ENCODE results near the gene TRDMT1.

Gene TRDMT1

DNA sequence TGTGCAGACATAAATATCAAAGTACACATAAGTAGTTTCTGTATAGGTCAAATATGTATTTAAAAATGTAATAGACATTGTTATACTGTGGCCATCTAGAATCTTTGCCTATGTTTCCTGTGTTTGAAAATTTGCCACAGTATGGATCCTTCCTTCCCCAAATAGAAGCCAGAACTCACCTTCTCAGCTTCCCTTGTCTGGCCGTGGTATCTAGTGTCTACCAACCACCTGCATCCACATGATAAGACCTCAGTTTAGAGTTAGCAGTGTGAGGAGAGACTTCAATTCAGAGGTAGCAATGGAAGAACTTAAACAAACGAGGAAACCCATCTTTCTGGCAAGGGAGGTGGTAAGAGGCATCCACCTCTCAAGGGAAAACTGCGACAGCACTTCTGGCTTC lies 4.9 kb downstream of the TRDMT1 start:
- H2BK12ac ChIP-seq (ENCODE audit: low read length): peak overlapping the region; percentile 81
- no CpG with 5 or more reads among the region's 3 CpGs for WGBS (ENCODE audit: extremely low coverage, insufficient coverage, insufficient read length)
- H4K91ac ChIP-seq (ENCODE audit: low read depth, low read length): no peak overlapping the region
- peak overlapping the region; percentile 65 for H4K8ac ChIP-seq (ENCODE audit: low read depth, low read length)
- H3K27me3 ChIP-seq (ENCODE audit: insufficient read depth, low read length): no peaks in the 10 kb centered on the region
- H3K9me3 ChIP-seq (ENCODE audit: insufficient read depth, low read depth, low read length): no peaks in the 10 kb centered on the region
- H3K14ac ChIP-seq (ENCODE audit: low read length): no peak overlapping the region
- no peaks in the 10 kb centered on the region for H3K36me3 ChIP-seq (ENCODE audit: control insufficient read depth in 1 of 2, insufficient read depth in 2 of 2, low read length in 2 of 2)
- H3K4me1 ChIP-seq (ENCODE audit: control insufficient read depth in 1 of 2, insufficient read depth in 2 of 2, low read length in 2 of 2): peaks cover 0 to 5% of the 10 kb centered on the region in 2 experiments
- no peak overlapping the region for H4K12ac ChIP-seq (ENCODE audit: low read depth, low read length)
- no peak overlapping the region for H3K4me2 ChIP-seq (ENCODE audit: low read length)
- no peak overlapping the region for H3K18ac ChIP-seq (ENCODE audit: low read length)
- H2BK5ac ChIP-seq (ENCODE audit: low read depth, low read length, poor library complexity): no peak overlapping the region
- peaks cover 9% of the 10 kb centered on the region for H3K79me1 ChIP-seq (ENCODE audit: low read length)
- H2BK120ac ChIP-seq (ENCODE audit: insufficient read depth, low read length, poor library complexity): peak overlapping the region; percentile 15
- H3K4me3 ChIP-seq (ENCODE audit: low read depth, low read length): no peak overlapping the region
- H3K79me2 ChIP-seq (ENCODE audit: control insufficient read depth, insufficient read depth, low read length, poor library complexity): peaks cover 4% of the 10 kb centered on the region
- H3K23ac ChIP-seq (ENCODE audit: low read length): no peak overlapping the region
- no peak overlapping the region for H3K9ac ChIP-seq (ENCODE audit: low read length)
- H3K4ac ChIP-seq (ENCODE audit: low read depth, low read length): no peak overlapping the region
- no peak overlapping the region for H2AK5ac ChIP-seq (ENCODE audit: low read length)
- DNase-seq: no peak
- no peak overlapping the region for H2AFZ ChIP-seq (ENCODE audit: insufficient read depth, low read length, poor library complexity)
- no peak overlapping the region for H3K27ac ChIP-seq (ENCODE audit: low read depth, low read length)

DNA sequence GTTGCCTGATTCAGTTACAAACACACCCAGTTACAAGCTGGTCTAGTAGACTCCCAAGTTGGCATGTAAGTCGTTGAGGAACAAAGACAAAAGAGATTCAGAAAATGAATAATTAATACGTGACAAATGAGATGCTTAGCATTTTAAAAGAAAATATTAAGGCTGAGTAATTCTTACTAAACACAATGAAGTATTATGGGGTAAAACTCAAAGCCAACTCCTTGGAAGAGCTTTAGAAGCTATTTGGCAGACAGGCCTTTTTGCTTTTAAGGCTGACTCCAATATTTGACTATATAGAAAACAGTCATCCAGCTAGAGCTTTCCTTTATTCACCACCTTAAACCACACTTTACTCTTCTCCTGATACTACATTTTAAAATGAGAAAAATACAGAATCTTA lies 5.4 kb downstream of the TRDMT1 start:
- no peak overlapping the region for H3K23ac ChIP-seq (ENCODE audit: low read length)
- H4K12ac ChIP-seq (ENCODE audit: low read depth, low read length): no peak overlapping the region
- no peaks in the 10 kb centered on the region for H3K27me3 ChIP-seq (ENCODE audit: insufficient read depth, low read length)
- DNase-seq: no peak
- H2AK5ac ChIP-seq (ENCODE audit: low read length): no peak overlapping the region
- H3K9me3 ChIP-seq (ENCODE audit: insufficient read depth, low read depth, low read length): no peaks in the 10 kb centered on the region
- no peak overlapping the region for H2AFZ ChIP-seq (ENCODE audit: insufficient read depth, low read length, poor library complexity)
- H3K14ac ChIP-seq (ENCODE audit: low read length): no peak overlapping the region
- H4K91ac ChIP-seq (ENCODE audit: low read depth, low read length): no peak overlapping the region
- H3K4me1 ChIP-seq (ENCODE audit: control insufficient read depth in 1 of 2, insufficient read depth in 2 of 2, low read length in 2 of 2): peaks cover 0 to 4% of the 10 kb centered on the region in 2 experiments
- no peak overlapping the region for H3K4ac ChIP-seq (ENCODE audit: low read depth, low read length)
- no peak overlapping the region for H2BK12ac ChIP-seq (ENCODE audit: low read length)
- H2BK120ac ChIP-seq (ENCODE audit: insufficient read depth, low read length, poor library complexity): no peak overlapping the region
- no peaks in the 10 kb centered on the region for H3K36me3 ChIP-seq (ENCODE audit: control insufficient read depth in 1 of 2, insufficient read depth in 2 of 2, low read length in 2 of 2)
- no peak overlapping the region for H3K27ac ChIP-seq (ENCODE audit: low read depth, low read length)
- H3K79me2 ChIP-seq (ENCODE audit: control insufficient read depth, insufficient read depth, low read length, poor library complexity): peaks cover under 1% of the 10 kb centered on the region
- no peak overlapping the region for H2BK5ac ChIP-seq (ENCODE audit: low read depth, low read length, poor library complexity)
- no peak overlapping the region for H4K8ac ChIP-seq (ENCODE audit: low read depth, low read length)
- no peak overlapping the region for H3K18ac ChIP-seq (ENCODE audit: low read length)
- no peak overlapping the region for H3K4me3 ChIP-seq (ENCODE audit: low read depth, low read length)
- H3K4me2 ChIP-seq (ENCODE audit: low read length): no peak overlapping the region
- no CpG with 5 or more reads among the region's 2 CpGs for WGBS (ENCODE audit: extremely low coverage, insufficient coverage, insufficient read length)
- H3K79me1 ChIP-seq (ENCODE audit: low read length): peaks cover 4% of the 10 kb centered on the region
- no peak overlapping the region for H3K9ac ChIP-seq (ENCODE audit: low read length)

DNA sequence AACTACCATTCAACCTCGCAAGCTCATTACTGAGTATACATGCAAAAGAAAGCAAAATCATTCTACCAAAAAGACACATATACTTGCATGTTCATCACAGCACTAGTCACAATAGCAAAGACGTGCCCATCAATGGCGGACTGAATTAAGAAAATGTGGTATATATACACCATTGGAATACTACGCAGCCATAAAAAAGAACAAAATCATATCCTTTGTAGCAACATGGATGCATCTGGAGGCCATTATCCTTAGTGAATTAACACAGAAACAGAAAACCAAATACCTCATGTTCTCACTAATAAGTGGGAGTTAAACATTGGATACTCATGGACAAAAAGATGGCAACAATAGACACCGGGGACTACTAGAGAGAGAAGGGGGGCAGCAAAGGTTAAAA lies 6.4 kb downstream of the TRDMT1 start:
- H3K4me1 ChIP-seq (ENCODE audit: control insufficient read depth in 1 of 2, insufficient read depth in 2 of 2, low read length in 2 of 2): no peaks in the 10 kb centered on the region

DNA sequence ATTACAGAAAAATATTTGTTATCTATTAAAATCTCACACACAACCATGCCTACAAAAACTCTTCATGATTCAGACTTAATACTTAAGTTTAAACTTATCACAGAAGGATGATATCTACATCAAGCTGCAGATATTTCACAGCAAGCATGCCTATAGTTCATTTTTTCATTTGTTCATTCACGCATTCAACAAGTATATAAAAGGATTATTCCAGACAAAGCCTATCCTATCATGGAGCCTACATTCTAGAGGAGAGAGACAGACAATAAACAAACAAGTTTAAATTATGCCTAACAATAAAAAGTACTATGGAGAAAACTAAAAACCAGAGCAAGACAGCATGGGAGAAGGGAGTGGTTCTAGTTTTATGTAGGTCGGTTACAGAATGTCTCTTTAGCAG lies 10.9 kb downstream of the TRDMT1 start:
- Histone ChIP-seq H3K36me3 (ENCODE audit: control insufficient read depth in 1 of 2, insufficient read depth in 2 of 2, low read length in 2 of 2) (no peaks in the 10 kb centered on the region), H3K9ac (ENCODE audit: low read length) (no peak overlapping the region), H2AFZ (ENCODE audit: insufficient read depth, low read length, poor library complexity) (no peak overlapping the region), H2BK120ac (ENCODE audit: insufficient read depth, low read length, poor library complexity) (no peak overlapping the region), H3K4me1 (ENCODE audit: control insufficient read depth in 1 of 2, insufficient read depth in 2 of 2, low read length in 2 of 2) (no peaks in the 10 kb centered on the region), H4K8ac (ENCODE audit: low read depth, low read length) (no peak overlapping the region), H3K23ac (ENCODE audit: low read length) (no peak overlapping the region), H3K79me1 (ENCODE audit: low read length) (no peaks in the 10 kb centered on the region), H3K14ac (ENCODE audit: low read length) (no peak overlapping the region), H2BK12ac (ENCODE audit: low read length) (no peak overlapping the region), H3K79me2 (ENCODE audit: control insufficient read depth, insufficient read depth, low read length, poor library complexity) (no peaks in the 10 kb centered on the region), H4K91ac (ENCODE audit: low read depth, low read length) (no peak overlapping the region), H3K4me3 (ENCODE audit: low read depth, low read length) (no peak overlapping the region), H3K18ac (ENCODE audit: low read length) (no peak overlapping the region), H3K9me3 (ENCODE audit: insufficient read depth, low read depth, low read length) (no peaks in the 10 kb centered on the region), H3K4ac (ENCODE audit: low read depth, low read length) (no peak overlapping the region), H3K27me3 (ENCODE audit: insufficient read depth, low read length) (no peaks in the 10 kb centered on the region), H4K12ac (ENCODE audit: low read depth, low read length) (no peak overlapping the region), H3K27ac (ENCODE audit: low read depth, low read length) (no peak overlapping the region), H3K4me2 (ENCODE audit: low read length) (no peak overlapping the region), H2BK5ac (ENCODE audit: low read depth, low read length, poor library complexity) (no peak overlapping the region), H2AK5ac (ENCODE audit: low read length) (no peak overlapping the region)
- DNase-seq: no peak
- no CpG with 5 or more reads among the region's 2 CpGs for WGBS (ENCODE audit: extremely low coverage, insufficient coverage, insufficient read length)

More for the DNA sequence above, 6.4 kb downstream of the TRDMT1 start:
- Histone ChIP-seq H3K36me3 (ENCODE audit: control insufficient read depth in 1 of 2, insufficient read depth in 2 of 2, low read length in 2 of 2) (no peaks in the 10 kb centered on the region), H3K14ac (ENCODE audit: low read length) (no peak overlapping the region), H4K12ac (ENCODE audit: low read depth, low read length) (no peak overlapping the region), H3K4me2 (ENCODE audit: low read length) (no peak overlapping the region), H2BK5ac (ENCODE audit: low read depth, low read length, poor library complexity) (no peak overlapping the region), H3K4me3 (ENCODE audit: low read depth, low read length) (no peak overlapping the region), H3K9me3 (ENCODE audit: insufficient read depth, low read depth, low read length) (no peaks in the 10 kb centered on the region), H4K91ac (ENCODE audit: low read depth, low read length) (no peak overlapping the region), H3K9ac (ENCODE audit: low read length) (no peak overlapping the region), H3K79me1 (ENCODE audit: low read length) (no peaks in the 10 kb centered on the region), H3K27ac (ENCODE audit: low read depth, low read length) (no peak overlapping the region), H2BK12ac (ENCODE audit: low read length) (no peak overlapping the region), H2AK5ac (ENCODE audit: low read length) (no peak overlapping the region), H4K8ac (ENCODE audit: low read depth, low read length) (no peak overlapping the region), H3K4ac (ENCODE audit: low read depth, low read length) (no peak overlapping the region), H2AFZ (ENCODE audit: insufficient read depth, low read length, poor library complexity) (no peak overlapping the region), H2BK120ac (ENCODE audit: insufficient read depth, low read length, poor library complexity) (no peak overlapping the region), H3K23ac (ENCODE audit: low read length) (no peak overlapping the region), H3K18ac (ENCODE audit: low read length) (no peak overlapping the region), H3K79me2 (ENCODE audit: control insufficient read depth, insufficient read depth, low read length, poor library complexity) (no peaks in the 10 kb centered on the region), H3K27me3 (ENCODE audit: insufficient read depth, low read length) (no peaks in the 10 kb centered on the region)
- no peak for DNase-seq
- no CpG with 5 or more reads among the region's 5 CpGs for WGBS (ENCODE audit: extremely low coverage, insufficient coverage, insufficient read length)

All from trophoblast cell (in vitro differentiated cells and primary cell).